ENCODE measurements around the gene DLGAP1.
"Not testable (repeated sequence)": the region's sequence is repeated elsewhere in the genome, so short reads cannot be mapped to it uniquely, and the experiment has no call there.

DLGAP1 gene

GRCh38 chr18:4068552-4069158 lies 386.5 kb downstream of the DLGAP1 start:
- peak in 1 of 2 donors; percentile 33 for DNase-seq

DNA sequence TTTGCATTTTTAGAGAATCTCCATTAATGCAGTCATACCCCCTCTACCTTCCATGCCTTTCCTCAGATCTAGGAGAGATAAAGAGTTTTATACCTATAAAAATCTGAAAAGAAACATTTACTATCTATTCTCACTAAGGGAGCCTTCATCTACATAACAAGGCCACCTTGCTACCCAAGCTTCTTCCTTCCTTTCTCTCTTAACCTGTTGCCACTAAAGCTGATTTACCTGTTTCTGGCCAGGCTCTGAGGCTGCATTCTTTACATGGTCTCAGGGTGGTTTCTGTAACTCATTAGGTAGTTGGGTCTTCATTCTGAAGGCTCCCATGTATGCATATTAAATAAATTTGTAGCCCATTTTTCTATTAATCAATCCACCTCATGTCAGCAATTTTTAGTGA lies 391.6 kb downstream of the DLGAP1 start:
- no peak for DNase-seq

GRCh38 chr18:4060427-4061281 lies 394.5 kb downstream of the DLGAP1 start:
- no peak for DNase-seq

DNA sequence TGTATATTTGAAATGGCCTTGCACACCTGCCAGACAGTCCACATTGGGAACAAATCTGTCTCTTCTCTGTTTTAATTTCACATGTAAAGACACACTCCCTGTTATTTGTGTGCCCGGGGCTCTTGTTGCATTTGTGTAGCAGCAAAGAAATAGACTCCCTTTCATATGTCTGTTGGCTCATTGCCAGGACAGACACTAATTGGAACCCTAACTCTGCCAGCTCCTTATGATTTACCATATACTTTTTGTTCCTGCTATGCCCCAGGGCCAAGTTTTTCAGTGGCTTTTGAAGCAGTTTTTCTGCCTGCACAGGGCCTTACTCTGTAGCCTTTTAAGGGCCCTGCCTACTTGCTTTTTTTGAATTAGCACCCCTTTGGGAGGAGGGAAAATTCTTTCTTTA lies 396.9 kb downstream of the DLGAP1 start:
- DNase-seq, result no peak

DNA sequence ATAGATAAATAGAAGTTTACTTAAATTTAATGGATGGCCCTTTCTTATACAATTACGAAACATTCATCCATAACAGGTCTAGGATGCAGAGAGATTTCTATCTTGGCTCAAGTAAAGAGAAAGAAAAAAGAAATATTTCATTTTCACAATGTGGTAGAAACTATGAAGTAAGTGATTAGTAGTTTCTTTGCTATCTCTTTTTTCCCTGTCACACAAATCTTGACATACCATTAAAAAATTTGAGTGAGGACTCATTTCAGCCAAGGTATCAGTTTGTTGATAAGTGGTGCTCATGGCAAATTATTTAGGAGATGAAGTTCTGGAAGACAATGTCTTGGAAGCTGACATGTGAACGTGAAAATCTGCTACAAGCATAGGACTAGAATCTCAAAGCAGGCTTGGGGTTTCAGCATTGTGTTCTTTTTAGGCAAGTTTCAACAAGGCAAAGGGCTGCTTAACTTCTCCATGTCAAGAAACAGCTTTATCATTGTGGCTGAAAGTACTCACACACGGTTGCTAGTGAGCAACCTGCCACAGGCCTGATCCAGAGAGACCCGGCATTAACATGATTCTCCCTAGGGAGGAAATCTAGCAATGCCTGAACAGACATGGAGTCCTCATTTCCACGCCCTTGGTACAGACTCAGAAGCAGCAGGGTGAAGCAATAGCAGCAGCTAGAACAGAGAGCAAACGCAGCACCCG lies 414.6 kb downstream of the DLGAP1 start:
- no peak for DNase-seq

GRCh38 chr18:4035521-4035920 lies 419.6 kb downstream of the DLGAP1 start:
- DNase-seq, result no peak

DNA sequence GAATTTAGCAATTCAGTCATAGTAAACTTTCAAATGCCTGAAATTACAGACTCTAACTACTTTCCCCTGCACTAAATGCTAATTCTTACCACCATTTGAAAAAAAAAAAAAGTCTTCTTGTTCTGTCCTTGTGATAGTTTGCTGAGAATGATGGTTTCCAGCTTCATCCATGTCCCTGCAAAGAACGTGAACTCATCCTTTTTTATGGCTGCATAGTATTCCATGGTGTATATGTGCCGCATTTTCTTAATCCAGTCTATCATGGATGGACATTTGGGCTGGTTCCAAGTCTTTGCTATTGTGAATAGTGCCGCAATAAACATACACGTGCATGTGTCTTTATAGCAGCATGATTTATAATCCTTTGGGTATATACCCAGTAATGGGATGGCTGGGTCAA lies 420.3 kb downstream of the DLGAP1 start:
- not testable (repeated sequence) for DNase-seq

DNA sequence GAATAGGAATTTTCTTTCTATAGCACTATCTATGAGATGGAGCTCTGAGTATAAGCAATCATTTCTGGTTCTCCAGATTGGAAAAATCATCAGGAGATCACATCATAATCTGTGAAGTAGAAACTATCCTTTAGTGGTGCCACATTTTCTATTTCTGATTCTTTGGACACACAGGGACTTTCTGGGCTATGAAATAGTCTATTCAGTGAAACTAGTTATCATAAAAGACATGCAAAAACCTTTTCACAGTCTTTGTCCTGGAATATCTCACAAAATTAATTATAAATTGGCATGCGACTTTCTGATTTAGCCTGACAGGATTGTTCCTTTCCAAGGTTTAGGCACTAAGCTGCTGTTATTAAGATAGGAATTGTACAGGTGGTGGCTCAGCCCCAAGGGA lies 428.6 kb downstream of the DLGAP1 start:
- no peak for DNase-seq

- DNase-seq, result no peak
Observed at GRCh38 chr18:4024702-4025101, 430.4 kb downstream of the DLGAP1 start.

DNA sequence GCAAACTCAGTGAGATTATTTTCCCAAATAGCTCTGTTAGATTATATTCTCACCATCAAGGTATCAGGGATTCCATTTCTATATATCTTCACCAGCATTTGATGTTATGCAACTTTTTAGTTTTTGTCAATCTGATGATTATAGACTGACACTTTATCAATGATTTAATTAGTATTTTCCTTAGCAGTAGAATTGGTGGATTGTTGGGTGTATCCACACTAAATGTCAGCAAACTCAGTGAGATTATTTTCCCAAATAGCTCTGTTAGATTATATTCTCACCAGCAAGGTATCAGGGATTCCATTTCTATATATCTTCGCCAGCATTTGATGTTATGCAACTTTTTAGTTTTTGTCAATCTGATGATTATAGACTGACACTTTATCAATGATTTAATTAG lies 432.4 kb downstream of the DLGAP1 start:
- not testable (repeated sequence) for DNase-seq

GRCh38 chr18:4020026-4020425 lies 435.1 kb downstream of the DLGAP1 start:
- no peak for DNase-seq

- peak in 1 of 2 donors; percentile 6 for DNase-seq
Observed at GRCh38 chr18:4017480-4017879, 437.6 kb downstream of the DLGAP1 start.

- DNase-seq, result no peak
Observed at GRCh38 chr18:4016391-4017049, 438.6 kb downstream of the DLGAP1 start.

DNA sequence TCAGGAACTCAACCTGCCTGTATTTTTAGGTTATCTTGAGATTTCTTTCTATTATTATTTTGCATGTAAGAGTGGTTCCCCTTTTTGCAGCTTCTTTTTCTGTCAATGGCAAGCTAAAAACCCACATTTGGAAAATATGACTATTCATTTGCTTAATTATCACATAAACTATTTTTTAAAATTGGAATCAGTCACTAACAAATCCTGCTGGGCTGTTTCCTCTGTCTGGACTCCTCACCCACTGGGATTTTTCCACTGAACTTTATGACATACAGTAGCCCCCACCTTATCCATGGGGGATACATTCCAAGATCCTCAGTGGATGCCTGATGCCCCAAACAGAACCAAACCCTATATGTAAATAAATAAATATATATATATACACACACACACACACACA lies 447.3 kb downstream of the DLGAP1 start:
- no peak for DNase-seq

- DNase-seq, result no peak
Observed at GRCh38 chr18:4004183-4004829, 450.8 kb downstream of the DLGAP1 start.

GRCh38 chr18:3998698-3999333 lies 456.3 kb downstream of the DLGAP1 start:
- peak in 1 of 2 donors; percentile 22 for DNase-seq

DNA sequence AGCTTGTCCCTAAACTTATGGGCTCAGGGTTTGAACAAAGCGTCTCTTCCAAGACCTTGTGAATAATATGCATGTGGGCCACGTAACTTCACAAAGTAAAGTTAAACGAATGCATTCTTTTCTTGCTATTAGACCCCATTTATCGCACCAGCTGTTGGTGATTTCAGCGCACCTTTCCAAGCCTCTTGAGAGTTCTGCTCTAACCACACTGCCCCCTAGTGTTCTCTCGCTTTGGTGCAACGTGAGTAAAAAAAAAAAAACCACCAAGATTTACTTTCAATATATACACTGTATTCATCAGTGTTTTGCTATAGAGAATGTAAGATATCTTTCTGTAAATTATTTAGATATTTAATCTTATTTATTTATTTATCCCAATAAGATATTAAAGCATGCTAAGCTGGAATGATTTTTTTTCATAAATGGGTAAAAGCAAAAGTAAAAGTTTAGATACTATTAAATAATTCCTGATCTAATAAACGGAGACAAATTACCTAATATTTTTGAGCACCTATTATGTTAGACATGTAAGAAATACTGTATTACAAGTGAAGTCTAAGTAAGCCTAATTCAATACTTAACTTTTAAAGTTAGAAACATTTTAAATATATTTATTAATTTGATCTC lies 459.5 kb downstream of the DLGAP1 start:
- peak; percentile 13 to 52 for DNase-seq

DNA sequence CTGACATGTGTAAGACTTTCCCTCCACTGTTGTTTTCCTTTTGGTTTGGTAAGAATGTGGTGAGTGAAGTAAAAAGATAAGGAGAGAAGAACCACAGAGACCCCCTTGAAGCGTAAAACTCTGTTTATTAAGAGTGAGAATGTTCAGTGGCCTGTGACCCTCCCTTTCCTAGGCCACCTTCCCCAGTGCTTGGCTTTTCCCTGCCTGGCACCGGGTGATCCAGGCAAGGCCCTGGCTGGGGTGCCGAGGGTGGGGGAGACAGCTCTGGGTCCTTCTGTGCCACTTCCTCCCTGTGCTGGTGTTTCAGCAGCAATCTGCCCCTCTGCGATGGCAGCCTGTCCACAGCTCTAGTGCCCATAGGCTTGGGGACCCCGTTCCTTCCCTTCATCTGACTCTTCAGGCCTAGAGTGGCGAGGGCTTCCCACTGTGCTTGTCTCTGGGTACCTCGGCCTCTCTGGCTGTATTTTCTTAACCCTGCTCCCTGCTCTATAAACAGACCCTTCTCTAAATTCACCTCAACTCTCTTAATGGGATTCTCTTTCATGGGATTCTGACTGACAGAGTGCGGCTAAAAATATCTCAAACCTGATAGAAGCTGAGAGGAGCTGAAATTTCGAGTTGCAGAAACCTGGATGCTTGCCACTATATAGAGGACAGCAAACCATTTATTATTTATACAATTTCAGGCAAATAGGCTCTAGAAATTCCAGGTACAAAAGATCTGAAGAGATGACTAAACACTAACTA lies 461.0 kb downstream of the DLGAP1 start:
- DNase-seq, result no peak

DNA sequence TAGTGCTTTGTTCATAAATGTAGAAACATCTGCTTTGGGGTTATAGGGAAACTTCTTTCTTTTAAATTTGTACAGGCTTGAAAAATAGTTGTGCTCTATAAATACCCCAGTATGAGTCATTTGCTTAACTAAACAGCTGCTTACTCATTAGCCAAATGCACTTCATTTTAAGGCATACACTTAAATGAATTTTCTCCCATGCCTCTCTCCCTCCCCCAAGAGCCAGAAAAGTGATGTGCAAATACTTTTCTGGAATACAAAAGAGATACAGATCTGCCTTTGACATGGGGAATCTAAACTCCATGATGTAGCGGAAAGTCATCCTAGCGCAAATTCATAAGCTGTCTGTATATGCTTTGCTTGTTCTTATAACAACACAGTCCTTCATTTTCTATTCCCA lies 469.4 kb downstream of the DLGAP1 start:
- no peak for DNase-seq

- DNase-seq, result no peak
Observed at GRCh38 chr18:3985020-3985419, 470.1 kb downstream of the DLGAP1 start.

GRCh38 chr18:3984163-3984757 lies 470.8 kb downstream of the DLGAP1 start:
- no peak for DNase-seq
